Activated CD8-positive, alpha-beta T cell treated with anti-CD3 and anti-CD28 coated beads for 36 hours (primary cell): ENCODE results near the gene MAB21L1. TPM values are rescaled to one million over a fixed set of nuclear protein-coding genes. Genes with fewer than 3 reads are reported as not detected.

Experiments used
- ATAC-seq: fragments of 200-7000 bp; cut with Tn5 transposase; one replicate; pipeline ENCODE4 v1.10.0; 2021; ENCODE audit warnings: mild to moderate bottlenecking, moderate library complexity
- CTCF ChIA-PET: fragments of 350-600 bp; sonication (Branson Sonifier 250); formaldehyde crosslinking; loops from one replicate; lab custom pipeline; 2021; ENCODE audit warnings: antibody characterized with exemption; lab: Charles Lee
- POLR2A ChIA-PET: fragments of 350-600 bp; sonication (Branson Sonifier 250); formaldehyde crosslinking; loops from one replicate; lab custom pipeline; 2021; ENCODE audit warnings: antibody characterized with exemption; lab: Charles Lee
- DNase-seq: peaks from one replicate; pipeline ENCODE4 v3.0.0-alpha.2; 2020
- H3K27ac Mint-ChIP-seq: one replicate; pipeline ENCODE4 v1.8.0; 2021; ENCODE audit warnings: mild to moderate bottlenecking, mixed read lengths
- H3K27me3 Mint-ChIP-seq: one replicate; pipeline ENCODE4 v1.8.0; 2021; ENCODE audit warnings: mixed read lengths
- H3K36me3 Mint-ChIP-seq: one replicate; pipeline ENCODE4 v1.8.0; 2021; ENCODE audit warnings: low read depth, mixed read lengths
- H3K4me1 Mint-ChIP-seq: one replicate; pipeline ENCODE4 v1.8.0; 2021; ENCODE audit warnings: low read depth, mixed read lengths
- H3K4me3 Mint-ChIP-seq: one replicate; pipeline ENCODE4 v1.8.0; 2021; ENCODE audit warnings: mild to moderate bottlenecking, moderate library complexity, mixed read lengths
- H3K9me3 Mint-ChIP-seq: one replicate; pipeline ENCODE4 v1.8.0; 2021; ENCODE audit warnings: mixed read lengths
- intact Hi-C: fragments of 100-400 bp; cut with micrococcal nuclease; formaldehyde crosslinking; loops from one replicate; pipeline ENCODE4 v1.10.0; 2022
- total RNA-seq, 2 experiments: library from RNA; stranded (reverse); gene quantifications; one replicate each; pipeline ENCODE4 v1.2.3, GENCODE V29; 2021
- TF ChIP-seq, protein P1 (sequence below): fragments of 200-600 bp; IDR thresholded peaks from one replicate; pipeline ENCODE4 v1.8.0; 2022; ENCODE audit warnings: antibody characterized with exemption, mild to moderate bottlenecking

The MAB21L1 gene
- total RNA-seq, 2 experiments from 2014 or later: not detected

DNA sequence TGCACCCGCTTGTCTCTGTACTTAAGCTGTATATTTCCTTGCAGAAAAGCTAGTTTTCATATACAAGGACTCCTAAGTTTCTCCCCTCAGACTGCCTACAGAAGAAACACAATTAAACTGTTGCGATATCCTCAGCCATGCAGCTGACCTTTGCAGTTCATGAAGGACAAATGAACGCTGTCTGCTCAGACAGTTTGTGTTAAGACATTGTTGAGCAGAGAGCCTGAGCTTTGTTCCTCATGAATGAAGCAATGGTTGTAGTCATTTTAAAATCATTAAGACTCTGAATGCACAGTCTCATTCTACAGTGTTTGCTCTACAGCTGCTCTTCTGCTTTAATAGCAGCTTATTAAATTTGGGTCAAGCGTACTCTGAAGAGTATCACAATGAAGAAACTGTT, 23.2 kb upstream of the MAB21L1 start:
- no peaks in the 10 kb centered on the region for H3K9me3 Mint-ChIP-seq
- TF ChIP-seq, protein P1, sequence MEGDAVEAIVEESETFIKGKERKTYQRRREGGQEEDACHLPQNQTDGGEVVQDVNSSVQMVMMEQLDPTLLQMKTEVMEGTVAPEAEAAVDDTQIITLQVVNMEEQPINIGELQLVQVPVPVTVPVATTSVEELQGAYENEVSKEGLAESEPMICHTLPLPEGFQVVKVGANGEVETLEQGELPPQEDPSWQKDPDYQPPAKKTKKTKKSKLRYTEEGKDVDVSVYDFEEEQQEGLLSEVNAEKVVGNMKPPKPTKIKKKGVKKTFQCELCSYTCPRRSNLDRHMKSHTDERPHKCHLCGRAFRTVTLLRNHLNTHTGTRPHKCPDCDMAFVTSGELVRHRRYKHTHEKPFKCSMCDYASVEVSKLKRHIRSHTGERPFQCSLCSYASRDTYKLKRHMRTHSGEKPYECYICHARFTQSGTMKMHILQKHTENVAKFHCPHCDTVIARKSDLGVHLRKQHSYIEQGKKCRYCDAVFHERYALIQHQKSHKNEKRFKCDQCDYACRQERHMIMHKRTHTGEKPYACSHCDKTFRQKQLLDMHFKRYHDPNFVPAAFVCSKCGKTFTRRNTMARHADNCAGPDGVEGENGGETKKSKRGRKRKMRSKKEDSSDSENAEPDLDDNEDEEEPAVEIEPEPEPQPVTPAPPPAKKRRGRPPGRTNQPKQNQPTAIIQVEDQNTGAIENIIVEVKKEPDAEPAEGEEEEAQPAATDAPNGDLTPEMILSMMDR: no peak
- no peaks in the 10 kb centered on the region for H3K36me3 Mint-ChIP-seq
- DNase-seq: no peak
- ChIA-PET CTCF (interaction anchor here (1.1 kb wide), 1 partner anchor 15 kb away, joined by 4 read pairs; no protein-coding TSS in a partner anchor), POLR2A (no interaction called here)
- no peak for ATAC-seq
- no peak overlapping the region for H3K27ac Mint-ChIP-seq
- H3K4me3 Mint-ChIP-seq: no peak overlapping the region
- no peaks in the 10 kb centered on the region for H3K27me3 Mint-ChIP-seq
- intact Hi-C loops: no loop called here
- H3K4me1 Mint-ChIP-seq: no peaks in the 10 kb centered on the region

DNA sequence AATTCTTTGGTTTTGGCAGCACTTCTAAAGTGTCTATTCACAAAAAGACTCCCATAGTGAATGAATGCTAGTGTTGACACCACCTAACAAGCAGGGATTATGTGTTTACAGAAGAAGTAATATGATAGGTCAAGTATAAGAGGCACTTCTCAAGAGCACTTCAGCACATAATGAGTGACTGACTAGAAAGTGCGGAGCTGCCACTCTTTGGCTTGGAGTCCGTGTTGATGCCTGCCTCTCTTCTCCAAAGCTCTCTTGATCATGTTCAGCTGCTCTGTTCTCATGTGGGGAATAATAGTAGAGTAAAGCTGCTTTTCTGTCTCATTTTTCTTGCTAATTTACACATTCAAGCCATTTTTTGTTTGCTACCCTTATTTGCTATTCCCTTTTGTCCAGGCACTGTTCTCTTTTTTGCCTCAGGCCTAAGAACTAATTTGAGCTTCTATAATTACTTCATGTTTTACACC, 22.7 kb upstream of the MAB21L1 start:
- Mint-ChIP-seq H3K9me3 (peaks cover under 1% of the 10 kb centered on the region), H3K4me3 (no peak overlapping the region), H3K27ac (no peak overlapping the region), H3K36me3 (no peaks in the 10 kb centered on the region), H3K4me1 (no peaks in the 10 kb centered on the region), H3K27me3 (no peaks in the 10 kb centered on the region)
- DNase-seq (no peak), ATAC-seq (no peak)
- TF ChIP-seq, protein P1: no peak
- POLR2A ChIA-PET: no interaction called here
- CTCF ChIA-PET: interaction anchor here (1.1 kb wide), 1 partner anchor 16 kb away, joined by 4 read pairs; no protein-coding TSS in a partner anchor
- intact Hi-C loops: no loop called here

DNA sequence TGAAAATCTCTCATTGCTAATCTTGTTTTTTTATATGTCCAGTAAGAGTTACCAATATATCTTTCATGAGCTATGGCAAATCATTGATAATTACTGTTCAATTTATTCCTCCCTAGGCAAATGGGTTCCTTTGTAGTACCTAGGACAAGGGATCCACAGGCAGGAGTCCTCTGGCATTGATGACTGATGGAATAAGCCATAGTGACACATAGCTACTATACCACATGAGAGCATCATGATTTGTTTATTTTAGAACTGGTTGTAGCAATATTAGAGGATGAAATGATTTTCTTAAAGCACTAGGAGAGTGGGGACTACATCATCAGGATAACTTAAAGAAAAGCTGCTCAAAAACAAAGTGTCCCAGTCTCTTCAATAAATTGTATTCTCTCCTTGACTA, 21.7 kb upstream of the MAB21L1 start:
- no peak for ATAC-seq

DNA sequence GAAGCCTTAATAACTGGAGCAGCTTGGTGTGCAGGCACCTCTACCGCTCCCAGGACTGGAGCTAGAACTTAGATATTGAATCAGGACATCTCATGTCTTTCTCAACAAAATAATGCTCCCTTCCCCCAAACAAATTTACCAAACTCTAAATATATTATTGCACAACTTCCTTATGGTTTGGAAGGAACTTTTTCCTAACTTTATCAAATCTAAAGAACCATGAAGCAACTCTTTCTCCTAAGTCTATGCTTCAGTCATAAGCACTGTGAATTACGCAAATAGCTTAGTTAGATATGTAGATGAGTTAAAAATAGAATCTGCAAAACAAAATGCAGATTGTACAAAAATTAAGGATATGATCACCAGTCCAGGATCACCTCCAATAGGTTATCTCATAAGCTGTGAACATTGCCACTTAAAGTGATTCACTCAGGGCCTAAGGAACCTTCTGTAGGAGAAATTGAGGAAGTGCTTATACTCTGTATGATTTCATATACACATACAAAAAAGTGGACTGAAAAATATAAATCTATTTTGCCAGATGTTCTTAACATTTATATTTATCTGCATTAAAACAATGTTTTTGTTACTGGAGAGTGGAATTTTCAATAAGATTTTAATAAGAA, 20.4 kb upstream of the MAB21L1 start:
- no peak overlapping the region for H3K27ac Mint-ChIP-seq
- intact Hi-C loops: no loop called here
- H3K4me1 Mint-ChIP-seq: no peaks in the 10 kb centered on the region

More for the DNA sequence above, 21.7 kb upstream of the MAB21L1 start:
- Mint-ChIP-seq H3K27ac (no peak overlapping the region), H3K4me3 (no peak overlapping the region), H3K9me3 (peaks cover 3% of the 10 kb centered on the region), H3K27me3 (no peaks in the 10 kb centered on the region), H3K4me1 (no peaks in the 10 kb centered on the region), H3K36me3 (no peaks in the 10 kb centered on the region)
- intact Hi-C loops: no loop called here
- TF ChIP-seq, protein P1: no peak
- DNase-seq: no peak
- POLR2A ChIA-PET: no interaction called here
- CTCF ChIA-PET: no interaction called here

DNA sequence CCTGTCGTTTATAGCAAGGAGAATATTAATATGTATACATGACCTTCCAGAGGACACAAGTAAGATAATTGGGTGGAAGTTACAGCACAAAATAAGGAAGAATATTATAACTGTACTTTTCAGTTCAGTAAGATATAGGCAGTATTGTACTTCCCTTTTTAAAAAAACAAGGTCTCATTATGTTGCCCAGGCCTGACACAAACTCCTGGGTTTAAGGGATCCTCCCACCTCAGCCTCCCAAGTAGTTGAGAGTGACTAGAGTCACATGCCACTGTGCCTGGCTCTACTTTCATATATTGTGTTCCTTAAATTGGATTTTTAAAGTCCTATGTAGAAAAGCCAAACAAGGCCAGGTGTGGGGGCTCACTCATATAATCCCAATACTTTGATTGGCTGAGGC, 19.5 kb upstream of the MAB21L1 start:
- Mint-ChIP-seq H3K27ac (no peak overlapping the region), H3K36me3 (no peaks in the 10 kb centered on the region), H3K4me1 (no peaks in the 10 kb centered on the region), H3K9me3 (peaks cover 3% of the 10 kb centered on the region), H3K4me3 (no peak overlapping the region), H3K27me3 (no peaks in the 10 kb centered on the region)
- CTCF ChIA-PET: no interaction called here
- POLR2A ChIA-PET: no interaction called here
- DNase-seq (no peak), ATAC-seq (no peak)
- TF ChIP-seq, protein P1: no peak
- intact Hi-C loops: no loop called here

More for the DNA sequence above, 20.4 kb upstream of the MAB21L1 start:
- ATAC-seq: no peak
- no peaks in the 10 kb centered on the region for H3K27me3 Mint-ChIP-seq
- ChIA-PET CTCF (no interaction called here), POLR2A (no interaction called here)
- H3K36me3 Mint-ChIP-seq: no peaks in the 10 kb centered on the region
- peaks cover 3% of the 10 kb centered on the region for H3K9me3 Mint-ChIP-seq
- no peak overlapping the region for H3K4me3 Mint-ChIP-seq
- DNase-seq: no peak
- TF ChIP-seq, protein P1: no peak
